ENCODE results near the gene CROCC2. TPM values are rescaled to one million over a fixed set of nuclear protein-coding genes. Genes with fewer than 3 reads are reported as not detected.

The CROCC2 gene
- total and polyA plus RNA-seq, 2 of the 13 experiments (the other 11 are each of a cell fraction or from before 2014, with no cell fraction given): not detected

- peak; percentile 84; the same call in 1 of the 2 replicates for TF ChIP-seq ZNF580 (CRISPR knock-in tag; IDR thresholded peaks at IDR 0.05; ENCODE audit: borderline replicate concordance, low read depth)
- TF ChIP-seq NFATC3 (CRISPR knock-in tag; IDR thresholded peaks at IDR 0.05): no peak
- peak; percentile 91 for TF ChIP-seq ERF (CRISPR knock-in tag; IDR thresholded peaks at IDR 0.05)
- TF ChIP-seq ZNF367 (CRISPR knock-in tag; IDR thresholded peaks at IDR 0.05; ENCODE audit: borderline replicate concordance): no peak
- TF ChIP-seq MAFF (IDR thresholded peaks at IDR 0.05; ENCODE audit: low read depth, low read length): no peak
- TF ChIP-seq AKAP8 (CRISPR knock-in tag; IDR thresholded peaks at IDR 0.05): no peak; the same call in 1 of the 2 replicates
- no peak for TF ChIP-seq ZFP90 (CRISPR knock-in tag; IDR thresholded peaks at IDR 0.05; ENCODE audit: borderline replicate concordance)
- TF ChIP-seq ZNF567 (CRISPR knock-in tag; IDR thresholded peaks at IDR 0.05; ENCODE audit: borderline replicate concordance): 0 out of 2 replicates have a peak, but pooled peaks have one; percentile 88
- no peak for TF ChIP-seq EHMT2 (IDR thresholded peaks at IDR 0.05; ENCODE audit: borderline replicate concordance, low read depth, low read length)
- TF ChIP-seq MTF1 (CRISPR knock-in tag; IDR thresholded peaks at IDR 0.05): no peak
- TF ChIP-seq AGO1 (IDR thresholded peaks at IDR 0.05; ENCODE audit: low read depth, low read length, poor library complexity, severe bottlenecking): peak; percentile 46
- no peak for TF ChIP-seq GLMP (CRISPR knock-in tag; IDR thresholded peaks at IDR 0.05; ENCODE audit: borderline replicate concordance)
- TF ChIP-seq TCF7 (IDR thresholded peaks at IDR 0.05; ENCODE audit: low read depth): no peak
- TF ChIP-seq, protein P1, sequence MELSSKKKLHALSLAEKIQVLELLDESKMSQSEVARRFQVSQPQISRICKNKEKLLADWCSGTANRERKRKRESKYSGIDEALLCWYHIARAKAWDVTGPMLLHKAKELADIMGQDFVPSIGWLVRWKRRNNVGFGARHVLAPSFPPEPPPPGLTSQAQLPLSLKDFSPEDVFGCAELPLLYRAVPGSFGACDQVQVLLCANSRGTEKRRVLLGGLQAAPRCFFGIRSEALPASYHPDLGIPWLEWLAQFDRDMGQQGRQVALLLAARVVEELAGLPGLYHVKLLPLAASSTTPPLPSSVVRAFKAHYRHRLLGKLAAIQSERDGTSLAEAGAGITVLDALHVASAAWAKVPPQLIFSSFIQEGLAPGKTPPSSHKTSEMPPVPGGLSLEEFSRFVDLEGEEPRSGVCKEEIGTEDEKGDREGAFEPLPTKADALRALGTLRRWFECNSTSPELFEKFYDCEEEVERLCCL (CRISPR knock-in tag; IDR thresholded peaks at IDR 0.05; ENCODE audit: borderline replicate concordance): no peak
- TF ChIP-seq, protein P2, sequence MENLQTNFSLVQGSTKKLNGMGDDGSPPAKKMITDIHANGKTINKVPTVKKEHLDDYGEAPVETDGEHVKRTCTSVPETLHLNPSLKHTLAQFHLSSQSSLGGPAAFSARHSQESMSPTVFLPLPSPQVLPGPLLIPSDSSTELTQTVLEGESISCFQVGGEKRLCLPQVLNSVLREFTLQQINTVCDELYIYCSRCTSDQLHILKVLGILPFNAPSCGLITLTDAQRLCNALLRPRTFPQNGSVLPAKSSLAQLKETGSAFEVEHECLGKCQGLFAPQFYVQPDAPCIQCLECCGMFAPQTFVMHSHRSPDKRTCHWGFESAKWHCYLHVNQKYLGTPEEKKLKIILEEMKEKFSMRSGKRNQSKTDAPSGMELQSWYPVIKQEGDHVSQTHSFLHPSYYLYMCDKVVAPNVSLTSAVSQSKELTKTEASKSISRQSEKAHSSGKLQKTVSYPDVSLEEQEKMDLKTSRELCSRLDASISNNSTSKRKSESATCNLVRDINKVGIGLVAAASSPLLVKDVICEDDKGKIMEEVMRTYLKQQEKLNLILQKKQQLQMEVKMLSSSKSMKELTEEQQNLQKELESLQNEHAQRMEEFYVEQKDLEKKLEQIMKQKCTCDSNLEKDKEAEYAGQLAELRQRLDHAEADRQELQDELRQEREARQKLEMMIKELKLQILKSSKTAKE (CRISPR knock-in tag; IDR thresholded peaks at IDR 0.05; ENCODE audit: borderline replicate concordance): peak; percentile 33; the same call in 1 of the 2 replicates
- peak; percentile 90 for TF ChIP-seq RARA (CRISPR knock-in tag; IDR thresholded peaks at IDR 0.05)
- no peak; the same call in 1 of the 2 replicates for TF ChIP-seq ZNF326 (CRISPR knock-in tag; IDR thresholded peaks at IDR 0.05; ENCODE audit: borderline replicate concordance)
- no peak for TF ChIP-seq ZNF496 (CRISPR knock-in tag; IDR thresholded peaks at IDR 0.05; ENCODE audit: insufficient replicate concordance)
- TF ChIP-seq, protein P3, sequence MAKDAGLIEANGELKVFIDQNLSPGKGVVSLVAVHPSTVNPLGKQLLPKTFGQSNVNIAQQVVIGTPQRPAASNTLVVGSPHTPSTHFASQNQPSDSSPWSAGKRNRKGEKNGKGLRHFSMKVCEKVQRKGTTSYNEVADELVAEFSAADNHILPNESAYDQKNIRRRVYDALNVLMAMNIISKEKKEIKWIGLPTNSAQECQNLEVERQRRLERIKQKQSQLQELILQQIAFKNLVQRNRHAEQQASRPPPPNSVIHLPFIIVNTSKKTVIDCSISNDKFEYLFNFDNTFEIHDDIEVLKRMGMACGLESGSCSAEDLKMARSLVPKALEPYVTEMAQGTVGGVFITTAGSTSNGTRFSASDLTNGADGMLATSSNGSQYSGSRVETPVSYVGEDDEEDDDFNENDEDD (CRISPR knock-in tag; IDR thresholded peaks at IDR 0.05; ENCODE audit: borderline replicate concordance): peak; percentile 91
- TF ChIP-seq DR1 (CRISPR knock-in tag; IDR thresholded peaks at IDR 0.05): peak; percentile 67
- 0 out of 2 replicates have a peak, but pooled peaks have one; percentile 34 for TF ChIP-seq ZNF143 (CRISPR knock-in tag; IDR thresholded peaks at IDR 0.05)
Observed at GRCh38 chr2:240873805-240874714, 32.1 kb upstream of the CROCC2 start (continued).

Data from HepG2 (cell line).